Measurements from ENCODE around the gene CHCHD10.
"Not testable (repeated sequence)": the region's sequence is repeated elsewhere in the genome, so short reads cannot be mapped to it uniquely, and the experiment has no call there.

CHCHD10 gene

DNA sequence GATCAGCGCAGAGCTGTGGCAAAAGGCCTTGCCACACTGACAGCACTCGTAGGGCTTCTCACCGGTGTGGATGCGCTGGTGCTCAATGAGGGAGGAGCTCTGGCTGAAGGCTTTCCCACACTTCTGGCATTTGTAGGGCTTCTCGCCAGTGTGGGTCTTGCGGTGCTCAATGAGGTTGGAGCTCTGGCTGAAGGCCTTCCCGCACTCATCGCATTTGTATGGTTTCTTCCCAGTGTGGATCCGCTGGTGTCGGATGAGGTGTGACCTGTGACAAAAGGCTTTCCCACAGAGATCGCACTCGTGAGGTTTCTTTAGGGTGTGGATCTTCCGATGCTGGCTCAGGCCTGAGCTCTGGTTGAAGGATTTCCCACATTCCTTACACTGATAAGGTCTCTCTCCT lies 23.8 kb downstream of the CHCHD10 start:
- no peaks in the 10 kb centered on the region for H3K27me3 ChIP-seq (ENCODE audit: control insufficient read depth, insufficient read depth, low read length)
- H3K9ac ChIP-seq = no peak overlapping the region
- no peak overlapping the region for H2AFZ ChIP-seq
- no peaks in the 10 kb centered on the region for H3K79me2 ChIP-seq
- H3K4me2 ChIP-seq (ENCODE audit: low read length) = no peak overlapping the region
- TF ChIP-seq, protein P1, sequence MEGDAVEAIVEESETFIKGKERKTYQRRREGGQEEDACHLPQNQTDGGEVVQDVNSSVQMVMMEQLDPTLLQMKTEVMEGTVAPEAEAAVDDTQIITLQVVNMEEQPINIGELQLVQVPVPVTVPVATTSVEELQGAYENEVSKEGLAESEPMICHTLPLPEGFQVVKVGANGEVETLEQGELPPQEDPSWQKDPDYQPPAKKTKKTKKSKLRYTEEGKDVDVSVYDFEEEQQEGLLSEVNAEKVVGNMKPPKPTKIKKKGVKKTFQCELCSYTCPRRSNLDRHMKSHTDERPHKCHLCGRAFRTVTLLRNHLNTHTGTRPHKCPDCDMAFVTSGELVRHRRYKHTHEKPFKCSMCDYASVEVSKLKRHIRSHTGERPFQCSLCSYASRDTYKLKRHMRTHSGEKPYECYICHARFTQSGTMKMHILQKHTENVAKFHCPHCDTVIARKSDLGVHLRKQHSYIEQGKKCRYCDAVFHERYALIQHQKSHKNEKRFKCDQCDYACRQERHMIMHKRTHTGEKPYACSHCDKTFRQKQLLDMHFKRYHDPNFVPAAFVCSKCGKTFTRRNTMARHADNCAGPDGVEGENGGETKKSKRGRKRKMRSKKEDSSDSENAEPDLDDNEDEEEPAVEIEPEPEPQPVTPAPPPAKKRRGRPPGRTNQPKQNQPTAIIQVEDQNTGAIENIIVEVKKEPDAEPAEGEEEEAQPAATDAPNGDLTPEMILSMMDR (IDR thresholded peaks at IDR 0.05) = no peak
- peaks cover 9% of the 10 kb centered on the region for H3K4me1 ChIP-seq
- H3K9me3 ChIP-seq (ENCODE audit: control insufficient read depth, low read length) = no peaks in the 10 kb centered on the region
- H3K4me3 ChIP-seq (ENCODE audit: low read depth, low read length) = no peak overlapping the region
- H3K27ac ChIP-seq = no peak overlapping the region
- H3K36me3 ChIP-seq (ENCODE audit: control insufficient read depth, insufficient read depth, low read length) = no peaks in the 10 kb centered on the region

DNA sequence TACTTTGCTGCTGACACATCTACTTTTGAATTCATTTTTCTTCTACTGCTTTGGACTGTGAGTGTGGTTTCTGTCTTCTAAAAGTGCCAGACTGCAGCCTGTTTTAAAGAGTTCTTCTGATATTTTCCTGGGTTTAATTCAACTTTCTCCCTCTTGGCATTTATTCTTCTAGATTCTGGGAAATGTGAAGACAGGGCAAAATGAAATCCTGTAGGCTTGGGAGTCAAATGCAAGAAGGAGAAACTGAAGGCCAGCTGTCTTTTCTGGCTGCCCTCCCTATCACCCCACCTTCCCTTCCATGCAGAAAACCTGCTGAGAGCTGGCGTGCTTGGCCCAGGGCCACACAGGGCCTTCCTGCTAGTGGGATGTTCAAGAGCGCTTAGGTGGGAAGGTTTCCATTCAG lies 24.5 kb downstream of the CHCHD10 start:
- Histone ChIP-seq H3K4me1 (peaks cover 9% of the 10 kb centered on the region), H3K9ac (no peak overlapping the region), H2AFZ (no peak overlapping the region), H3K9me3 (ENCODE audit: control insufficient read depth, low read length) (no peaks in the 10 kb centered on the region), H3K27me3 (ENCODE audit: control insufficient read depth, insufficient read depth, low read length) (no peaks in the 10 kb centered on the region), H3K27ac (no peak overlapping the region), H3K4me3 (ENCODE audit: low read depth, low read length) (no peak overlapping the region), H3K79me2 (no peaks in the 10 kb centered on the region), H3K36me3 (ENCODE audit: control insufficient read depth, insufficient read depth, low read length) (no peaks in the 10 kb centered on the region), H3K4me2 (ENCODE audit: low read length) (no peak overlapping the region)
- TF ChIP-seq, protein P1 (IDR thresholded peaks at IDR 0.05) = no peak

- Histone ChIP-seq H3K4me2 (ENCODE audit: low read length) (no peak overlapping the region), H3K27me3 (ENCODE audit: control insufficient read depth, insufficient read depth, low read length) (no peaks in the 10 kb centered on the region), H3K4me3 (ENCODE audit: low read depth, low read length) (no peak overlapping the region), H3K36me3 (ENCODE audit: control insufficient read depth, insufficient read depth, low read length) (no peaks in the 10 kb centered on the region), H3K79me2 (no peaks in the 10 kb centered on the region), H3K4me1 (peaks cover 9% of the 10 kb centered on the region), H3K9ac (no peak overlapping the region), H3K9me3 (ENCODE audit: control insufficient read depth, low read length) (no peaks in the 10 kb centered on the region), H3K27ac (no peak overlapping the region), H2AFZ (no peak overlapping the region)
- TF ChIP-seq, protein P1 (IDR thresholded peaks at IDR 0.05) = no peak
These were observed 25.1 kb downstream of the CHCHD10 start for GRCh38 chr22:23742505-23743264.

GRCh38 chr22:23737696-23738095 lies 30.1 kb downstream of the CHCHD10 start:
- Histone ChIP-seq H3K79me2 (no peaks in the 10 kb centered on the region), H3K27me3 (ENCODE audit: control insufficient read depth, insufficient read depth, low read length) (no peaks in the 10 kb centered on the region), H3K9ac (no peak overlapping the region), H3K4me3 (ENCODE audit: low read depth, low read length) (no peak overlapping the region), H2AFZ (no peak overlapping the region), H3K27ac (no peak overlapping the region), H3K9me3 (ENCODE audit: control insufficient read depth, low read length) (no peaks in the 10 kb centered on the region), H3K4me2 (ENCODE audit: low read length) (no peak overlapping the region), H3K4me1 (peaks cover under 1% of the 10 kb centered on the region), H3K36me3 (ENCODE audit: control insufficient read depth, insufficient read depth, low read length) (no peaks in the 10 kb centered on the region)
- TF ChIP-seq, protein P1 (IDR thresholded peaks at IDR 0.05) = no peak

DNA sequence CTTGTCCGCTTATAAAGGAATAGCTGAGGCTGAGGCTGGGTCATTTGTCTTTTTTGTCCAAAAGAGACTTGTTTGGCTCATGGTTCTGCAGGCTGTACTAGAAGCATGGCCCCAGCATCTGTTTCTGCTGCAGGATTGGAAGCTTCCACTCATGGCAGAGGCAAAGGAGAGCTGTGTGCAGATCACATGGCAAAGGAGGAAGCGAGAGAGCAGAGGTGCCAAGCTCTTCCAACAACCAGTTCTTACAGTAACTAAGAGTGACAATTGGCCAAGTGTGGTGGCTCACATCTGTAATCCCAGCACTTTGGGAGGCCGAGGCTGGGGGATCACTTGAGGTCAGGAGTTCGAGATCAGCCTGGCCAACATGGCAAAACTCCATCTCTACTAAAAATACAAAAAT lies 39.7 kb downstream of the CHCHD10 start:
- H3K36me3 ChIP-seq (ENCODE audit: control insufficient read depth, insufficient read depth, low read length); H3K27ac ChIP-seq; H3K79me2 ChIP-seq: not testable (repeated sequence)

More for the DNA sequence above, 39.7 kb downstream of the CHCHD10 start:
- H3K27me3 ChIP-seq (ENCODE audit: control insufficient read depth, insufficient read depth, low read length); H3K4me3 ChIP-seq (ENCODE audit: low read depth, low read length); H2AFZ ChIP-seq; H3K4me2 ChIP-seq (ENCODE audit: low read length); H3K4me1 ChIP-seq; H3K9me3 ChIP-seq (ENCODE audit: control insufficient read depth, low read length); H3K9ac ChIP-seq: not testable (repeated sequence)

Data from parathyroid adenoma (tissue), 2 donors.